ENCODE results near the gene RRAD.

- TF ChIP-seq CTCF (IDR thresholded peaks at IDR 0.05; ENCODE audit: poor library complexity, severe bottlenecking): no peak
- TF ChIP-seq EZH2 (IDR thresholded peaks at IDR 0.05; ENCODE audit: borderline replicate concordance, insufficient read depth, low read length, poor library complexity, severe bottlenecking): no peak
- TF ChIP-seq POLR2AphosphoS5 (IDR thresholded peaks at IDR 0.05): no peak
- no peak for TF ChIP-seq MXI1 (conservative IDR thresholded peaks at IDR 0.05; ENCODE audit: poor library complexity, severe bottlenecking)
- no peak for TF ChIP-seq RAD21 (conservative IDR thresholded peaks at IDR 0.05)
- TF ChIP-seq REST (IDR thresholded peaks at IDR 0.05; ENCODE audit: borderline replicate concordance): no peak
These were observed 20.3 kb downstream of the RRAD start for GRCh38 chr16:66904846-66905632.
